Smooth muscle cell of the coronary artery (primary cell): ENCODE data around the gene OCIAD1. TPM values are rescaled to one million over a fixed set of nuclear protein-coding genes. Genes with fewer than 3 reads are reported as not detected.

Source experiments
- total RNA-seq: library from RNA; depleted of rRNA; stranded (reverse); fragments of >200 nt; gene quantifications from 2 replicates; pipeline ENCODE4 v1.2.3, GENCODE V29; 2014; ENCODE audit warnings: low replicate concordance

Gene OCIAD1, protein sequence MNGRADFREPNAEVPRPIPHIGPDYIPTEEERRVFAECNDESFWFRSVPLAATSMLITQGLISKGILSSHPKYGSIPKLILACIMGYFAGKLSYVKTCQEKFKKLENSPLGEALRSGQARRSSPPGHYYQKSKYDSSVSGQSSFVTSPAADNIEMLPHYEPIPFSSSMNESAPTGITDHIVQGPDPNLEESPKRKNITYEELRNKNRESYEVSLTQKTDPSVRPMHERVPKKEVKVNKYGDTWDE
- total RNA-seq = 74.2 and 76.6 TPM in 2 replicates

GRCh38 chr4:48830706-48831531 lies at the start of gene OCIAD1:
Gene OCIAD1 (plus strand): TSS chr4:48831088. CDS start chr4:48832625, 1,537 bp downstream.

DNA sequence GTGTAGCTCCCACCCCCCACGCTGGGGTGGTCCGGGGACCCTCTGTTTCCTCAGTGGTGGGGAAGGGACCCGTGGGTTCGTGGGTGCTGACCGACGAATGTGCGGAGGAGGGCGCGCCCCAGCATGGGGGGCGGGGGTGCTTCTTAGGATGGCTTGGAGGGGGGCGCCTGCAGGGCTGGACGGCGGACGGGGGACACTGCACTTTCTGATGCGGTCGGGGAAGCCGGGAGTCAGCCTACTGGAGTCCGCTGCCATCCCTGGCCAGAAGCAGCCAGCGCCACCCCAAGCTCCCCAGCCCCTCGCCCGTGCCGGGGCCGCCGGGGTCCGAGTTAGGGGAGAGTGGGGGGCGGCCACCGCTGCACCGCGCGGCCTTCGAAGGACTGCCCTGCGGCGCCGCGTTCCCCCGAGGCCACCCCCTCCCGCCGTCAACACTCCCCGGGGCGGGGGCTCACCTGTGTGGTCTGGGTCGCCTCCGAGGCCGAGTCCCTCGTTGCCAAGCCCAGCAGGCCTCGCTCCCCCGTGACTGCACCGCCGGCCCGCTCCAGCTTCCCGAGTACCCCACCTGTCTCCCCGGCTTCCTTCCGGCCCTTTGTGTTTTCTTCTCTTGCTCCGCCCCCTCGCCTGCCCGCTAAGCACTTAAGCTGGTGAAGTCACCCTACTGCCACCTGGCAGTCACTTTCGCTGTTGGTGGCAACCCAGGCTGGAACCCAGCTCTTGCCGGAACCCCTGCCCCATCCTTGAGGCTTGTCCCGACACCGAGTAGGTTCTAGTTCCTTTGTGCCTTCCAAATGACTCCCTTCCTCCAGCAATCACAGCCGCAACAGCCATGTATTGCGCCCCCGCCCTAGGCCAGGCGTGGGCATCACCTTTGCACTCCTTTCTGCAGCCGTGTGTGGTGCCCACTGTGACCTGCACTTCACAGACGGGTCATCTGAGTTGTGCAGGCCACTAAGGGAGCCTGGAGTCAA lies 75.6 kb downstream of the OCIAD1 start, which contains the start of gene OCIAD2:
Gene OCIAD2, minus strand, starts transcription at position 569 of the 968 bp plus-strand sequence. CDS start 2,225 bp downstream, outside the sequence.

Other genes with a start within 250 kb of the OCIAD1 start
- gene FRYL, start 50.8 kb upstream of the OCIAD1 start, total RNA-seq = 27.7 and 56.2 TPM in 2 replicates
- gene OCIAD2, start 75.7 kb downstream of the OCIAD1 start, total RNA-seq = 21.9 and 225 TPM in 2 replicates
- gene CWH43, start 155.2 kb downstream of the OCIAD1 start, total RNA-seq = not detected in 2 replicates